ENCODE results near the gene KRT26. TPM values are rescaled to one million over a fixed set of nuclear protein-coding genes. Genes with fewer than 3 reads are reported as not detected.

Gene KRT26
- total RNA-seq, 2 donors from 2014 or later: not detected

- H3K4me1 ChIP-seq (ENCODE audit: control insufficient read depth in 1 of 2, low read depth in 2 of 2): no peaks in the 10 kb centered on the region
- ATAC-seq (ENCODE audit: insufficient number of reproducible peaks, low FRiP score, low read depth) (no peak), DNase-seq (ENCODE audit: low spot score) (peak; percentile 28)
- H3K9me3 ChIP-seq: no peaks in the 10 kb centered on the region
- H3K27me3 ChIP-seq (replicated peaks; ENCODE audit: insufficient read depth): no peaks in the 10 kb centered on the region
- no peaks in the 10 kb centered on the region for H3K36me3 ChIP-seq
- H3K27ac ChIP-seq: no peak overlapping the region
- H3K4me3 ChIP-seq: no peak overlapping the region
- TF ChIP-seq CTCF (IDR thresholded peaks at IDR 0.05): peak; percentile 83
Measured at GRCh38 chr17:40803617-40804082, 31.6 kb upstream of the KRT26 start.

- TF ChIP-seq CTCF (IDR thresholded peaks at IDR 0.05): no peak
- H3K4me3 ChIP-seq: no peak overlapping the region
- H3K36me3 ChIP-seq: no peaks in the 10 kb centered on the region
- no peaks in the 10 kb centered on the region for H3K27me3 ChIP-seq (replicated peaks; ENCODE audit: insufficient read depth)
- no peak overlapping the region for H3K27ac ChIP-seq
- no peaks in the 10 kb centered on the region for H3K4me1 ChIP-seq (ENCODE audit: control insufficient read depth in 1 of 2, low read depth in 2 of 2)
- H3K9me3 ChIP-seq: no peaks in the 10 kb centered on the region
- ATAC-seq (ENCODE audit: insufficient number of reproducible peaks, low FRiP score, low read depth) (no peak), DNase-seq (ENCODE audit: low spot score) (no peak)
Measured at GRCh38 chr17:40801157-40801556, 29.2 kb upstream of the KRT26 start.

- no peaks in the 10 kb centered on the region for H3K27me3 ChIP-seq (replicated peaks; ENCODE audit: insufficient read depth)
- TF ChIP-seq CTCF (IDR thresholded peaks at IDR 0.05): no peak
Measured at GRCh38 chr17:40800381-40800780, 28.4 kb upstream of the KRT26 start.

GRCh38 chr17:40799859-40800258, 27.9 kb upstream of the KRT26 start, which contains the start of gene KRT28:
Gene KRT28, minus strand, starts transcription at chr17:40799959. Its CDS starts 66 bp downstream, at chr17:40799893.
- Histone ChIP-seq H3K36me3 (no peaks in the 10 kb centered on the region), H3K27me3 (replicated peaks; ENCODE audit: insufficient read depth) (no peaks in the 10 kb centered on the region), H3K4me3 (no peak within 1 kb of the TSS), H3K4me1 (ENCODE audit: control insufficient read depth in 1 of 2, low read depth in 2 of 2) (no peaks in the 10 kb centered on the region), H3K9me3 (no peaks in the 10 kb centered on the region), H3K27ac (no peak within 1 kb of the TSS)
- ATAC-seq (ENCODE audit: insufficient number of reproducible peaks, low FRiP score, low read depth) (no peak), DNase-seq (ENCODE audit: low spot score) (no peak)
- TF ChIP-seq CTCF (IDR thresholded peaks at IDR 0.05): no peak

More at GRCh38 chr17:40800381-40800780, 28.4 kb upstream of the KRT26 start:
- DNase-seq (ENCODE audit: low spot score) (no peak), ATAC-seq (ENCODE audit: insufficient number of reproducible peaks, low FRiP score, low read depth) (no peak)
- Histone ChIP-seq H3K27ac (no peak overlapping the region), H3K9me3 (no peaks in the 10 kb centered on the region), H3K36me3 (no peaks in the 10 kb centered on the region), H3K4me1 (ENCODE audit: control insufficient read depth in 1 of 2, low read depth in 2 of 2) (no peaks in the 10 kb centered on the region), H3K4me3 (no peak overlapping the region)

GRCh38 chr17:40796846-40797245, 24.8 kb upstream of the KRT26 start:
- DNase-seq (ENCODE audit: low spot score) (no peak), ATAC-seq (ENCODE audit: insufficient number of reproducible peaks, low FRiP score, low read depth) (no peak)
- Histone ChIP-seq H3K27ac (no peak overlapping the region), H3K36me3 (no peaks in the 10 kb centered on the region), H3K27me3 (replicated peaks; ENCODE audit: insufficient read depth) (no peaks in the 10 kb centered on the region), H3K4me3 (no peak overlapping the region), H3K9me3 (no peaks in the 10 kb centered on the region), H3K4me1 (ENCODE audit: control insufficient read depth in 1 of 2, low read depth in 2 of 2) (no peaks in the 10 kb centered on the region)
- TF ChIP-seq CTCF (IDR thresholded peaks at IDR 0.05): no peak

Measured in thoracic aorta (tissue), 2 donors.